Measurements from ENCODE around the gene APBA1. TPM values are rescaled to one million over a fixed set of nuclear protein-coding genes. Genes with fewer than 3 reads are reported as not detected.

Gene APBA1
- total and polyA plus RNA-seq, 2 of the 8 experiments (the other 6 are each of a cell fraction or from before 2014, with no cell fraction given): 0.36 to 0.60 TPM

- TF ChIP-seq CTBP2 (IDR thresholded peaks at IDR 0.05; ENCODE audit: borderline replicate concordance, insufficient read depth, insufficient read length, low read length): no peak
These were observed 48.9 kb downstream of the APBA1 start (continued) for GRCh38 chr9:69623276-69623675.

All from H1 (cell line).